ENCODE measurements around the gene AHDC1. TPM values are rescaled to one million over a fixed set of nuclear protein-coding genes. Genes with fewer than 3 reads are reported as not detected.

The AHDC1 gene
- total RNA-seq, 2 experiments from 2014 or later: 6.5 to 13.8 TPM

- intact Hi-C loops (cut with micrococcal nuclease; ENCODE audit: unreplicated experiment): no loop called here
- Histone ChIP-seq H3K9me2 (ENCODE audit: insufficient read depth, low read length) (no peaks in the 10 kb centered on the region), H4K20me1 (ENCODE audit: insufficient read depth, low read length) (no peaks in the 10 kb centered on the region), H3K27ac (ENCODE audit: low read depth, low read length, poor library complexity, severe bottlenecking) (no peak overlapping the region), H2AFZ (ENCODE audit: low read length) (peak overlapping the region; percentile 30; the same call in 1 of the 2 replicates), H3K4me1 (ENCODE audit: insufficient read depth, low read length, poor library complexity, severe bottlenecking) (peaks cover 52% of the 10 kb centered on the region), H3K4me2 (ENCODE audit: low read length) (no peak overlapping the region), H3K79me2 (ENCODE audit: insufficient read depth, low read depth, low read length) (no peaks in the 10 kb centered on the region; the same call in 1 of the 2 replicates), H3K4me3 (ENCODE audit: low read depth, low read length, poor library complexity, severe bottlenecking) (no peak overlapping the region), H3K9me3 (ENCODE audit: low read length) (no peaks in the 10 kb centered on the region), H3K36me3 (ENCODE audit: insufficient read depth, low read length) (no peaks in the 10 kb centered on the region)
- peak; percentile 65 for DNase-seq (ENCODE audit: low spot score)
- ChIA-PET CTCF (ENCODE audit: unreplicated experiment) (no interaction called here), POLR2A (interaction anchor here (0.6 kb wide), 2 partner anchors 29 to 61 kb away, joined by 3 to 8 read pairs; no protein-coding TSS in a partner anchor)
- no peak for TF ChIP-seq EZH2phosphoT487 (IDR thresholded peaks at IDR 0.05; ENCODE audit: borderline replicate concordance, low read depth, low read length)
- peak; percentile 73 for TF ChIP-seq CTCF (conservative IDR thresholded peaks at IDR 0.05; ENCODE audit: low read length)
- BruUV-seq (replicated peaks): no TSS peak
These were observed 81.3 kb downstream of the AHDC1 start for GRCh38 chr1:27522432-27523336.

- CTCF ChIA-PET (ENCODE audit: unreplicated experiment): no interaction called here
- Histone ChIP-seq H3K9me3 (ENCODE audit: low read length) (no peaks in the 10 kb centered on the region), H3K9me2 (ENCODE audit: insufficient read depth, low read length) (no peaks in the 10 kb centered on the region), H3K4me2 (ENCODE audit: low read length) (no peak overlapping the region), H3K4me3 (ENCODE audit: low read depth, low read length, poor library complexity, severe bottlenecking) (no peak overlapping the region), H2AFZ (ENCODE audit: low read length) (no peak overlapping the region), H4K20me1 (ENCODE audit: insufficient read depth, low read length) (no peaks in the 10 kb centered on the region), H3K36me3 (ENCODE audit: insufficient read depth, low read length) (no peaks in the 10 kb centered on the region), H3K4me1 (ENCODE audit: insufficient read depth, low read length, poor library complexity, severe bottlenecking) (peaks cover 45% of the 10 kb centered on the region), H3K27ac (ENCODE audit: low read depth, low read length, poor library complexity, severe bottlenecking) (no peak overlapping the region), H3K79me2 (ENCODE audit: insufficient read depth, low read depth, low read length) (no peaks in the 10 kb centered on the region; the same call in 1 of the 2 replicates)
- DNase-seq (ENCODE audit: low spot score): no peak
- intact Hi-C loops (cut with micrococcal nuclease; ENCODE audit: unreplicated experiment): no loop called here
- POLR2A ChIA-PET: no interaction called here
- TF ChIP-seq EZH2phosphoT487 (IDR thresholded peaks at IDR 0.05; ENCODE audit: borderline replicate concordance, low read depth, low read length): no peak
- TF ChIP-seq CTCF (conservative IDR thresholded peaks at IDR 0.05; ENCODE audit: low read length): no peak
- BruUV-seq (replicated peaks): no TSS peak
These were observed 82.0 kb downstream of the AHDC1 start for GRCh38 chr1:27521861-27522431.
